ENCODE results near the gene ADARB2.
"Not testable (repeated sequence)": the region's sequence is repeated elsewhere in the genome, so short reads cannot be mapped to it uniquely, and the experiment has no call there.

ADARB2 gene

DNA sequence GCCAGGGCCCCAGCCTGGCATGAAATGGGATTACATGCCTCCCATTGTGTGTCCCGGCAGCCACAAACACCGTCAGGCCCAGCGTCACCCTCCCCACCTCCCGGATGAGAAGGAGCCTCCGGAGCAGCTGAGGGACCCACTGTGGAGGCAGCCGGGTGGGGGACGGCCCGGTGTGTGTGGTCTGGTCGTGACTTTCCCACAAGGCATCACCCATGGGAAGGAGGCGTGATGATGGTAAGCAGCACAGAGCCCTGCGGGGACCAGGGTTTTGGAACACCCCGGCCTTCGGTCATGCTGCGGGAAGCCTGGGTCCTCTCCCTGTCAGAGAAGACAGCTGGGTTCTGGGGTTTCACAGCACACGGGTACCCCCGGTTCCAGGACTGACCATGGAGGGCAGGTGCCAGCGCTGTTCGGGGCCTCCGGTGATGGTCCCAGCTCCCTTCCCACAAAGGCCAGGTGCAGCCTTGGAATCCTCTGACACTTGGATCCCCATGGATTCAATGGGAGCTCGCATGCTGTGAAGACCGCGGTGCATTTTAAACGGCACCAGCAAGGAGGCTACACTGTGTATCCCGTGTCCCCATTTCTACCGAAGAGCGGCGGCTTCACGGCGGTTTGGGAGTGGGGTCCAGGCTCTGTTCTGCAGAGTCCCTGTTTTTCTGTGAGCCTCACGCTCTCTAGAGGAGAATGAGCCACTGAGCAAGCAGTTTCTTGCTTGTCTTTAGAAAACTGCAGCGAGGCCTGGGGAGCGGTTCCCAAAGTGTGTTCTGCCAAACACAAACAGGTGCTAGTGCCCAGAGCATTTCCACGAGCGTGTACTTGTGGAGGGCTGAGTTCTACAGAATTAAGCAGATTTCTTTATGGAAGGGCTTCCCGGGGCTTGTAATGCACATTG lies 336.0 kb downstream of the ADARB2 start:
- no peak for DNase-seq

DNA sequence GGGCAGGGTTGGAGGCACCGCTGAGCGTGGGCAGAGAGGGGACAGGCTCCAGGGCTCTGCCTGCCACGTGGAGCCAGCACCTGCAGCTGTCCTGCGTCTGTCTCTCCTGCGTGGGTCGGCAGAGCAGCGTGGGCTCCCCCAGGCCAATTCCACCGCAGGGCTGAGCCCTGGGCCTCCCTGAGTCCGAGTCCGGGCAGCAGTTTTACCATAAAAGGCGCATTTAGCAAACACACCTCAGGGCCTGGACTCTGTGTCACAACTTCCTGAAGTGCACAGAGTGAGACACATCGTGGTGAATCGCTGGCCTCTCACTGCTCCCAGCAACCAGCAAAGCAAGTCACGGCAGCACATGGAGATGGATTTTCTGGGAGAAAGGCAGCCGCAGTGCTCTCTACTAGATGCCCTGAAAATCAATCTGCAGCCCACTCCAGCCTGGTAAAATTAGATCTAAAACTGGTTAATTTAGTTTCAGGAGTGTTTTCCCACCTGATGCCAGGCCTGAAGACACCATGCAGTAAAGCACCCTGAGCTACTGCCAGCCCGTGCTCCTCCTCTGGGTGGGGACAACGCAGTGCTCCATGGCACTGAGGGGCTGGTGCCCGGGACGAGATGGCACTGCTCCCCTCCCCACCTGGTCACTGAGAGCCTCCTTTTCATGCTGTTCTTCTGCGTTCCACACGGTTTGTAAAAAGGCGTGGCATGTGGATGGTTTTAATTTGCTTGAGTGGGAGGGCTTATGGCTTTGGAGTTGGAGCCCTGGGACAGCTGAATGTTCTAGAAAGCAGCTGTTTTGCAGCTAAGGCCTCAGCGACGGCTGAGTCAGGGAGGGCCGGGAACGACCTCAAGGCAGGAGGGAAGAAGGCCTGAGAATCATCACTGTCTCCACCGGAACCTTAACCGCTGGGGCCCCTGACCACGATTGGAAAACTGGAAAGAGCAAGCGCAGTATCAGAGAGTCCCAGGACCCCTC lies 336.9 kb downstream of the ADARB2 start:
- no peak for DNase-seq

DNA sequence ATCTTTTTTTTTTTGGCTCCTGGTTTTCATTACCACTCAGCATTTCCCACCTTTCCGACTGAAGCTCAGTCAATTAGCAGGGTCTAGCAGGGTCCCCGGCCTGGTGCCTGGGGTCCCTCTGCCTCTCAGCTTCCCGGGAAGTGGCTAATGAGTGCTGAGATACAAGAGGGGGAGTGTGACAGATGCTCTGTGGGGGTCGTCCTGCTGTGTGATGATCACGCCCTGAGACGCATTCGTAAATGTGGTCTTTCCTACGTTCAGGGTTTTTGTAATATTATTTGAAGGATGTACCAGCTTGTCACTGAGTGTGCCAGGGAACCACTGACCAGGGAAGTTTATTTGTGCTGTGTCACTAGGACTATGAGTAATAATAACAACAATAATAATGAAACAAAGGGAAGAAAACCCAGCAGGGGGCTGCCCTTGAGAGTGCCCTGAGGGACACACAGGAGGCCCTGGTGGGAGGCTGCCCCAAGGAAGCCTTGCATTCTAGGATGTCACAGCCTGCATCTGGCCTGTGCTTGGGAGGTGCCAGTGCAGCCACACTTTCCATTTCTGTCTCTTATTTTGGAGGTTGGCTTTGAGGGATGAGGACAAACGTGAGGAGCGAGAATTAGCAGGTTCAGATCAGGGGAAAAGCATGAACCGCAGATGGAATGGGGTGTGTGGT lies 337.8 kb downstream of the ADARB2 start:
- no peak for DNase-seq

DNA sequence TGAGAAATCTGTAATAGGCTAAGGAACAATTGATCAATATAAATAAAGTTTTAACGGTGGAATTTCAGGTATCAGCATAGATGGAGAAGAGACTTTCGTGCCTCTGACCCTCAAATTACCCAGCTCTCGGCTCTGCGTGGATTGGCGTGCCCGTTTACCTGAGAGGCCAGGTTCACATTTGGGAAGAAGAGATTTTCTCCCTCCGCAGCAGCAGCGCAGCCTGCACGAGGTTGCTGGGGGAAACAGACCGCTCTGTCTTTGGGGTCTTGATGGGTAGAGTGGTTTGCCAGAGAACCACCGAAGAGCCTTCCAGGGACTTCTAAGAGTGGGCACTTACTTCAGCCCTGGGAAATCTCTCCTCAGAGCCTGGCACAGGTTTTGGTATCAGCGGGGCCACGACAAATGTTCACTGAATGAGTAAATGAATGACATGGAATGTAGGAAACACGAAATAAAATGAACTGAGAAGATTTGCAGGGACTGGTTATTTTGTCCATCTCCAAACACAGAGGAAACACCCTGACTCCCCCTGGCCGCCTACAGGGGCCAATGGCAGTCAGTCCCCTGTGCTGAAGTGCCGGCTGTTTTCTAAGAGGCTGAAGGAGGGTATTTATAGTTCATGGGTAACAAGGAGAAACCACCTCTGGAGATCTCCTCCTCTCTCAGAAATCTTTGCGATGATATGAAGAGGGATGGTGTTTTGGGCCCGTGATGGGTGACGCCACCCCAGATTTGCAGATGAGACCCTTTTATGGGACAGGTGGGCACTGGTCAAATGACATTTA lies 338.5 kb downstream of the ADARB2 start:
- DNase-seq: no peak

GRCh38 chr10:1398116-1398515 lies 339.2 kb downstream of the ADARB2 start:
- DNase-seq: not testable (repeated sequence)

GRCh38 chr10:1396297-1396635 lies 341.1 kb downstream of the ADARB2 start:
- DNase-seq: no peak

- DNase-seq: no peak
Observed at GRCh38 chr10:1395481-1396296, 341.6 kb downstream of the ADARB2 start.

- DNase-seq: no peak
Observed at GRCh38 chr10:1395025-1395480, 342.3 kb downstream of the ADARB2 start.

- no peak for DNase-seq
Observed at GRCh38 chr10:1394155-1394912, 343.0 kb downstream of the ADARB2 start.

GRCh38 chr10:1393481-1393880 lies 343.8 kb downstream of the ADARB2 start:
- no peak for DNase-seq

DNA sequence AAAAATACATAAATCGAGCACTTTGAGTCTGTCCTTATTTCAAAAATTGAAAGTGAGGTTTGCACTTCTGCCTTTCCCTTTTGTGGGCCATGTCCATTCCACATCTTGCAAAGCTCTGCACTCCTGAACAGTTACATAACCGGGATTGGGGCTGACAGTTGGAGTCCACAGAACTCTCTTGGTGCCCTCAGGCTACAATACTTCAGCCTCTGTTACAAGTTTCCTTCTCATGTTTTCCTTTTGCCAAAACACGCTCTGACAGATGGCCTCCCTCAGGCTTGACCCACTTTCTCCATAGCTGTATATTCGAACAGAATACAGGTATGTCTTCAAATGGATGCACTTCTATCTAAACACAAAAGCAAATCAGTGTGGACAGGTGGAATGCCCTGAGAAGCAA lies 345.2 kb downstream of the ADARB2 start:
- no peak for DNase-seq

GRCh38 chr10:1390200-1390599 lies 347.1 kb downstream of the ADARB2 start:
- DNase-seq: no peak

GRCh38 chr10:1384026-1384425 lies 353.3 kb downstream of the ADARB2 start:
- no peak for DNase-seq

DNA sequence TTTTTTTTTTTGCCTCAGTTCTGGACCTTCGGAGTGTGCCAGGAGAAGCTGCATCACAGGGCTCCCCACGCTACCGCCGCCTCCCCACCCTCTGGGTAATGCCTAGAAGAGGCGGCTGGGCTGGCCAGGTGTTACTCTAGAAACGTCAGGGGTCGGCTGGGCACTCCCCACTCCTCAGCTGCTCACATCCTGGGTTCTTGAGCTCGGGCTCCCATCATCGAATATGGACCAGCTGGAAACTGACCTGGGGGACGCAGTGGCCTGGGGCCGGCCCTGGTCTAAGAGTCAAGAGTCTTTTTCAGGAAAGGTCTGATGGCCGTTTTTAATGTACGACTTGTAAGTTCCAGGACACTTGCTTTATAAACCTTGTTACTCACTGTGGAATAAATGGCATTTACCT lies 354.6 kb downstream of the ADARB2 start:
- DNase-seq: no peak

DNA sequence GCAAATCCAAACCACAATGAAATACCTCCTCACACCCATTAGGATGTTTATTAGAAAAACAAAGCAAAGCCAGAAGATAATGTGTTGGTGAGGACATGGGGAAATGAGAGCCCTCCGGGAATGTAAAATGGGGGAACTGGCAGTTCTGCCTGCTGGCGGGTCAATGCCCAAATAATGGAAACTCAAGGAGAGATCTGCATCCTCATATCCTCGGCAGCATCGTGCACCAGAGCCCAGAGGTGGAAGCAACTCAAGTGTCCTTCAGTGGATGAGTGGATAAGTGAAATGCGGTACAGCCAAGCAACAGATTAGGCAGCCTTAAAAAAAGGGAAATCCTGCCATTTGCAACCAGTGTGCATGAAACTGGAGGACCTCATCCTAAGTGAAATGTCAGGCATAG lies 356.0 kb downstream of the ADARB2 start:
- no peak for DNase-seq

DNA sequence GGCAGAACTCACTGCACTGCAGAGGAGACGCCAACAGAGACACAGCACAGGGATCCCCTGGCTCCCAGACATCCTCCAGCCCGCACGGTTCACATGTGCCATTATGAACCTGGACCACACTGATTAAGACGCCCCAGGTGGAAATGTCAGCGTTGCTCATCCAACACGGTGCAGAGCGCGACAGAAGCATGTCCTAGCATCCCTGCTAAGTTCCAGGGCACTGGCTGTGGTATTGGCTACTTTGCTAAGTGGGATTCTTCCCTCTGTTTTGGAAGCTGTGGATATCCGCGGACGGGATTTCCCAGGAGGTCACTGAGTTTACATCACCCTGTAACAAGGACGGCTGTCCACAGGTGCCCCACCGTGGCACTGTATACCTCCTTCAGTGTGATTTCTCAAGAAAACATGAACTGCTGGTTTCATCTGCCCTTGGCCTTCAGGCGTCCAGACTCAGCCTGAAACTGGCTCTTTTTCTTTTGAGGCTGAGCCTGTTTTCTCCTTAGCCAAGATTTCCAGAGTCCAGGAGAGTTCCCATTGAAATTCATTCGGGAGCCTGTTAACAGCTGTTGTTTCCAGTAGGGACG lies 357.1 kb downstream of the ADARB2 start:
- no peak for DNase-seq

DNA sequence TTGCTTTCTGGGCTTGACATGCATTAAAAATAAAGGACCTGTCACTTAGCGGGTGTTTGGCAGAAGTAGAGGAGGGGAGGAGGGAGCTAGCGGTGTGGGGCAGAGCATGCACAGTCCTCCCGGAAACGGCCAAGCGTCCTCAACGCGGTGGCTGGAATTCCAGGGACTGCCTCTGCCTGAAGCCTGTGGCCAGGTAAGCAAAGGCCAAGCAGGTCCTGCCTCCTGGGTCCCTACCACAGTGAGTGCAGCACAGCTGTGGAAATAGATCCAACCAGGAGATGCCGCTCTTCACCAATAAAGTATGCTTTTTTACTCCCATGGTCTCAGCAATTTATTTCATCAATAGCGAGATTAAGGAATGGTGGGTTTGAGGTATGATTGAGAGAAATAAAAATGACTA lies 357.7 kb downstream of the ADARB2 start:
- DNase-seq: no peak

GRCh38 chr10:1378473-1378872 lies 358.9 kb downstream of the ADARB2 start:
- DNase-seq: no peak

DNA sequence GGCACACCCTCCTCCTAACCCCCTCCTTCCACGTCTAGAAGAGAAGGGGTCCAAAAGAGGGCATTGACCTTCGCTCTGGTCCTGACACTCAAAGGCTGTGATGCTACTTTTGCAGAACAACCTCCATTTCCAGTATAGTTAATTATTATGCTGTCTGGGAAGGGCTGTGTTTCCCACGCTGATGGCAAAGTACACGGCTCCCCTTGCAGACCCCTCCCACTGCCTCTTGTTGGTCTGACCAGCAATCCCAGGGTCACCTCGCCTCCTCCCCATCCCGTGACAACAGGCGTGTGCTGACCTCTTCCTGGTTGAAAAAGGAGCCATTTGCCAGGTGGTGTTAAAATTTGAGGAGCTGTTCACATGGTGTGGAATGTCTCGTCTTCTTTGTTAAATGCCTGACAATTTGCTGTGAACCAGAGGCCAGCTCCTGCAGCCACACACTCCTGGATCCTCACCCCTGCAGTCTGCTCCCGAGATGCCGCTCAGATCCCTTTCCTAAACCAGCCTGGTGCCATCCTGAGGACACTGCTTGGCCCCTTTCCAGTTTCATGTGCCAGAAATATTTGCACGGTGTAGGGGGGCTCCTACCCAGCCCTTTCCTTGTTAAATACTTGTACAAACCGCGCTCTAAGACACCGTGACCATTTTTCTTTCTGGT lies 359.5 kb downstream of the ADARB2 start:
- no peak for DNase-seq

DNA sequence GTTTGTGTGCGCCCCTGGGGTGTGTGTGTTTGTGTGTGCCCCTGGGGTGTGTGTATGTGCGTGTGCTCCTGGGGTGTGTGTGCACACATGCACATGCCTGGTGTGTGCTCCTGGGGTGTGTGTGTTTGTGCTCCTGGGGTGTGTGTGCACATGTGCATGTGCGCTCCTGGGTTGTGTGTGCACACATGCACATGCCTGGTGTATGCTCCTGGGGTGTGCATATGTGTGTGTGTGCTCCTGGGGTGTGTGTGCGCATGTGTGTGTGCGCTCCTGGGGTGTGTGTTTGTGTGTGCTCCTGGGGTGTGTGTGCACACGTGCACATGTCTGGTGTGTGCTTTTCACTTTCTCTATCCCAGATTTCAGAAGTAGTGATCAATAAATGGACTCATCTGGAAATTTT lies 360.1 kb downstream of the ADARB2 start:
- no peak for DNase-seq
